ENCODE measurements around the gene PHF2. TPM values are rescaled to one million over a fixed set of nuclear protein-coding genes. Genes with fewer than 3 reads are reported as not detected.

Gene PHF2
- total and polyA plus RNA-seq, 2 experiments from 2014 or later = 4.3 to 11.8 TPM

DNA sequence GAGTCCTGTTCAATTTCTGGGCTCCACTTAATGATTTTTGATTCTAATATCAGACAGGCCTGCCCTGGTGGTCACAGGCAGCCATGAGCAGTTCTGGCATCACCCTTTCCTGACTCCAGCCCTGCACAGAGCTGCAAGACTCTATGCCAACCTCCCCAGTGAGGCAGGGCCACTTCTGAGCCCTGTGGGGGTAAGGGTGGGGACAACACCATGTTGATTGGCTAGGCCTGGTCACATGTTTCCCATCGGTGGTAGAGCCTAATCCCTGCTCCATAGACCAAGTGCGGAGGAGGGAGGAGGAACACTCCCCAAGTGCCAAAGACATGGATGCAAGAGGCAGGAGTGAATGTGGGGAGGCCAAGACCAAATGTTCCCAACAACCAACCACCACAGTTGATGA, 134.6 kb downstream of the PHF2 start (continued):
- TF ChIP-seq NANOG (IDR thresholded peaks at IDR 0.05; ENCODE audit: borderline replicate concordance) (no peak), EZH2 (IDR thresholded peaks at IDR 0.05; ENCODE audit: low read depth, unreplicated experiment) (no peak), ZNF114 (CRISPR knock-in tag; IDR thresholded peaks at IDR 0.05) (no peak), EZH2phosphoT487 (IDR thresholded peaks at IDR 0.05; ENCODE audit: unreplicated experiment) (no peak)

- DNase-seq (ENCODE audit: low spot score) (no peak), ATAC-seq (no peak)
- Histone ChIP-seq H3K4me2 (no peak overlapping the region), H3K27ac (ENCODE audit: low read depth) (no peak overlapping the region), H3K4me1 (ENCODE audit: insufficient read depth) (no peaks in the 10 kb centered on the region), H3K27me3 (ENCODE audit: insufficient read depth) (no peaks in the 10 kb centered on the region), H4K20me1 (replicated peaks; ENCODE audit: insufficient read depth) (no peaks in the 10 kb centered on the region), H2AFZ (peak overlapping the region; percentile 69), H3K36me3 (ENCODE audit: insufficient read depth) (no peaks in the 10 kb centered on the region), H3K4me3 (no peak overlapping the region), H3K9me2 (ENCODE audit: insufficient read depth) (no peaks in the 10 kb centered on the region), H3K79me2 (replicated peaks; ENCODE audit: insufficient read depth) (no peaks in the 10 kb centered on the region), H3F3A (replicated peaks; ENCODE audit: low read depth) (no peaks in the 10 kb centered on the region)
- Mint-ChIP-seq H3K4me1 (no peaks in the 10 kb centered on the region), H3K4me3 (no peak overlapping the region), H3K27me3 (ENCODE audit: insufficient read depth, low read depth, poor library complexity) (peaks cover 5% of the 10 kb centered on the region), H3K9me3 (peaks cover 9% of the 10 kb centered on the region), H3K36me3 (ENCODE audit: low read depth) (peaks cover 3% of the 10 kb centered on the region; the same call in 1 of the 3 replicates), H3K27ac (no peak overlapping the region)
- TF ChIP-seq POLR2AphosphoS5 (IDR thresholded peaks at IDR 0.05; ENCODE audit: low read depth) (no peak), NANOG (IDR thresholded peaks at IDR 0.05; ENCODE audit: borderline replicate concordance) (no peak), EZH2 (IDR thresholded peaks at IDR 0.05; ENCODE audit: low read depth, unreplicated experiment) (no peak), ZNF462 (CRISPR knock-in tag; IDR thresholded peaks at IDR 0.05) (no peak), ZNF331 (CRISPR knock-in tag; IDR thresholded peaks at IDR 0.05; ENCODE audit: low read depth) (no peak), JUNB (IDR thresholded peaks at IDR 0.05; ENCODE audit: unreplicated experiment) (no peak), CREB1 (CRISPR knock-in tag; IDR thresholded peaks at IDR 0.05; ENCODE audit: low read depth) (no peak)
- TF ChIP-seq, protein P1, sequence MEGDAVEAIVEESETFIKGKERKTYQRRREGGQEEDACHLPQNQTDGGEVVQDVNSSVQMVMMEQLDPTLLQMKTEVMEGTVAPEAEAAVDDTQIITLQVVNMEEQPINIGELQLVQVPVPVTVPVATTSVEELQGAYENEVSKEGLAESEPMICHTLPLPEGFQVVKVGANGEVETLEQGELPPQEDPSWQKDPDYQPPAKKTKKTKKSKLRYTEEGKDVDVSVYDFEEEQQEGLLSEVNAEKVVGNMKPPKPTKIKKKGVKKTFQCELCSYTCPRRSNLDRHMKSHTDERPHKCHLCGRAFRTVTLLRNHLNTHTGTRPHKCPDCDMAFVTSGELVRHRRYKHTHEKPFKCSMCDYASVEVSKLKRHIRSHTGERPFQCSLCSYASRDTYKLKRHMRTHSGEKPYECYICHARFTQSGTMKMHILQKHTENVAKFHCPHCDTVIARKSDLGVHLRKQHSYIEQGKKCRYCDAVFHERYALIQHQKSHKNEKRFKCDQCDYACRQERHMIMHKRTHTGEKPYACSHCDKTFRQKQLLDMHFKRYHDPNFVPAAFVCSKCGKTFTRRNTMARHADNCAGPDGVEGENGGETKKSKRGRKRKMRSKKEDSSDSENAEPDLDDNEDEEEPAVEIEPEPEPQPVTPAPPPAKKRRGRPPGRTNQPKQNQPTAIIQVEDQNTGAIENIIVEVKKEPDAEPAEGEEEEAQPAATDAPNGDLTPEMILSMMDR (conservative IDR thresholded peaks at IDR 0.05; ENCODE audit: low read depth in 2 of 2) = no peak
Measured at GRCh38 chr9:93712896-93713295, 136.5 kb downstream of the PHF2 start.
